ENCODE results near the gene RIPK1. TPM values are rescaled to one million over a fixed set of nuclear protein-coding genes. Genes with fewer than 3 reads are reported as not detected.
A peak's percentile ranks its signal among the peaks of the same experiment; 100 is the strongest.

The RIPK1 gene
- total and polyA plus RNA-seq, 9 of the 15 experiments (the other 6 are each of a cell fraction or from before 2014, with no cell fraction given) = 3.8 to 24.9 (median 17.7) TPM

- TF ChIP-seq ZBTB5 (IDR thresholded peaks at IDR 0.05) (no peak), NR2C2 (CRISPR knock-in tag; IDR thresholded peaks at IDR 0.05) (no peak), NR2C2 (tag; IDR thresholded peaks at IDR 0.05) (no peak), KAT2B (IDR thresholded peaks at IDR 0.05; ENCODE audit: low read depth, low read length) (no peak), RBM14 (IDR thresholded peaks at IDR 0.05; ENCODE audit: borderline replicate concordance, insufficient read depth, low read depth, low read length) (no peak), CHD2 (IDR thresholded peaks at IDR 0.05; ENCODE audit: low read depth, low read length) (no peak), PPARD (CRISPR knock-in tag; IDR thresholded peaks at IDR 0.05) (no peak), ZNF239 (CRISPR knock-in tag; IDR thresholded peaks at IDR 0.05) (no peak), EP300 (IDR thresholded peaks at IDR 0.05; ENCODE audit: low read length) (no peak), CGGBP1 (CRISPR knock-in tag; IDR thresholded peaks at IDR 0.05) (no peak), NCOA2 (IDR thresholded peaks at IDR 0.05; ENCODE audit: partially characterized antibody in 2 of 2) (no peak), KDM5B (IDR thresholded peaks at IDR 0.05; ENCODE audit: insufficient replicate concordance, low read depth, low read length) (no peak), ZNF75A (CRISPR knock-in tag; IDR thresholded peaks at IDR 0.05) (no peak), NCOR1 (IDR thresholded peaks at IDR 0.05) (no peak), SETDB1 (IDR thresholded peaks at IDR 0.05; ENCODE audit: low read length) (no peak), ARID1B (IDR thresholded peaks at IDR 0.05) (peak; percentile 51), TAF7 (tag; IDR thresholded peaks at IDR 0.05) (no peak), ZBTB11 (CRISPR knock-in tag; IDR thresholded peaks at IDR 0.05) (no peak), SIN3B (IDR thresholded peaks at IDR 0.05; ENCODE audit: low read depth) (no peak), GMEB1 (CRISPR knock-in tag; IDR thresholded peaks at IDR 0.05) (no peak), MBD2 (IDR thresholded peaks at IDR 0.05; ENCODE audit: borderline replicate concordance, low read depth) (no peak), BCL6 (CRISPR knock-in tag; IDR thresholded peaks at IDR 0.05) (no peak), ZNF146 (CRISPR knock-in tag; IDR thresholded peaks at IDR 0.05; ENCODE audit: unreplicated experiment) (no peak)
Measured at GRCh38 chr6:3035397-3035796, 32.9 kb upstream of the RIPK1 start (continued).
